Cardiac muscle cell (in vitro differentiated cells and primary cell): ENCODE measurements around the gene DSP. TPM values are rescaled to one million over a fixed set of nuclear protein-coding genes. Genes with fewer than 3 reads are reported as not detected.
A peak's percentile ranks its signal among the peaks of the same experiment; 100 is the strongest.

Experiments
- DNase-seq, 2 donors: peaks; one replicate each; pipeline versions ENCODE4 v3.0.0 to v3.0.0-alpha.2; 2010 to 2017; ENCODE audit warnings: low read depth in 1 of 2, low spot score in 1 of 2
- H3K27ac ChIP-seq: fragments of 200-600 bp; sonication (generic); 2 replicates; pipeline ENCODE4 v1.5.1; 2016
- H3K27me3 ChIP-seq: fragments of 200-600 bp; sonication (generic); 2 replicates; pipeline ENCODE4 v1.6.0; 2016; ENCODE audit warnings: control low read depth
- H3K36me3 ChIP-seq: fragments of 200-600 bp; sonication (generic); 2 replicates; pipeline ENCODE4 v1.5.1; 2016; ENCODE audit warnings: control low read depth
- H3K4me1 ChIP-seq: fragments of 200-600 bp; sonication (generic); 2 replicates; pipeline ENCODE4 v1.8.1; 2017; ENCODE audit warnings: low read depth, mild to moderate bottlenecking, mixed run types
- H3K4me3 ChIP-seq: fragments of 200-600 bp; sonication (generic); 2 replicates; pipeline ENCODE4 v1.5.1; 2016; ENCODE audit warnings: mild to moderate bottlenecking
- H3K9me3 ChIP-seq: fragments of 200-600 bp; sonication (generic); 2 replicates; pipeline ENCODE4 v1.5.1; 2017; ENCODE audit warnings: low read depth, mild to moderate bottlenecking, control low read depth
- CTCF ChIP-seq: IDR thresholded peaks from 2 replicates; pipeline ENCODE4 v1.5.1; 2012; ENCODE audit warnings: low read depth, mild to moderate bottlenecking, low read length
- polyA plus RNA-seq: library from polyadenylated mRNA; unstranded; fragments of >200 nt; fragmentation: Nextera tagmentation; extraction: Ambion mirVana; gene quantifications from 2 replicates; pipeline ENCODE4 v1.2.1, GENCODE V29; 2016
- total RNA-seq: library from RNA; depleted of rRNA; stranded (reverse); fragments of >200 nt; gene quantifications from 2 replicates; pipeline ENCODE4 v1.2.3, GENCODE V29; 2016

Gene DSP
- total and polyA plus RNA-seq, 2 experiments from 2014 or later: 154 to 362 TPM

GRCh38 chr6:7588506-7588905 is 47.0 kb downstream of the DSP start:
- Histone ChIP-seq H3K4me1 (peaks cover 19% of the 10 kb centered on the region), H3K27me3 (no peaks in the 10 kb centered on the region), H3K36me3 (peaks cover 33% of the 10 kb centered on the region), H3K9me3 (no peaks in the 10 kb centered on the region), H3K27ac (peak overlapping the region; percentile 80), H3K4me3 (no peak overlapping the region)
- TF ChIP-seq CTCF: no peak
- no peak for DNase-seq

GRCh38 chr6:7589221-7589620 is 47.8 kb downstream of the DSP start:
- Histone ChIP-seq H3K36me3 (peaks cover 28% of the 10 kb centered on the region), H3K9me3 (no peaks in the 10 kb centered on the region), H3K27ac (no peak overlapping the region), H3K4me1 (peaks cover 22% of the 10 kb centered on the region), H3K4me3 (no peak overlapping the region), H3K27me3 (no peaks in the 10 kb centered on the region)
- DNase-seq: no peak
- TF ChIP-seq CTCF: no peak

- Histone ChIP-seq H3K27me3 (no peaks in the 10 kb centered on the region), H3K27ac (peak within 1 kb of the TSS; percentile 74), H3K36me3 (peaks cover 24% of the 10 kb centered on the region), H3K4me3 (peak within 1 kb of the TSS; percentile 70), H3K4me1 (peaks cover 31% of the 10 kb centered on the region), H3K9me3 (no peaks in the 10 kb centered on the region)
- TF ChIP-seq CTCF: no peak
- peak; percentile 95 to 98 for DNase-seq
These were observed 48.8 kb downstream of the DSP start, which contains the start of gene SNRNP48 for GRCh38 chr6:7589949-7590917. Gene SNRNP48, plus strand, starts transcription at chr6:7590198. Its CDS starts 60 bp downstream, at chr6:7590258.

- no peak overlapping the region for H3K27ac ChIP-seq
- no peak for DNase-seq
- H3K36me3 ChIP-seq: peaks cover 23% of the 10 kb centered on the region
- no peak for TF ChIP-seq CTCF
- peak overlapping the region; percentile 70 for H3K4me3 ChIP-seq
- peaks cover 35% of the 10 kb centered on the region for H3K4me1 ChIP-seq
- H3K27me3 ChIP-seq: no peaks in the 10 kb centered on the region
- H3K9me3 ChIP-seq: no peaks in the 10 kb centered on the region
These were observed 49.4 kb downstream of the DSP start for GRCh38 chr6:7590918-7591302.

GRCh38 chr6:7591770-7592169 is 50.3 kb downstream of the DSP start:
- H3K4me3 ChIP-seq: no peak overlapping the region
- H3K27ac ChIP-seq: no peak overlapping the region
- H3K9me3 ChIP-seq: no peaks in the 10 kb centered on the region

More at GRCh38 chr6:7591770-7592169, 50.3 kb downstream of the DSP start:
- Histone ChIP-seq H3K27me3 (no peaks in the 10 kb centered on the region), H3K4me1 (peaks cover 35% of the 10 kb centered on the region), H3K36me3 (peaks cover 23% of the 10 kb centered on the region)
- no peak for DNase-seq
- TF ChIP-seq CTCF: no peak
